Right lobe of liver (tissue), 4 donors: Measurements from ENCODE around the gene ZNF678.

Experiments used
- CTCF ChIP-seq, 4 donors: fragments of 200-600 bp in 3 of 4; fragments of 450-650 bp in 1 of 4; IDR thresholded peaks; one replicate each; pipeline versions ENCODE4 v1.5.1 to v1.8.0; 2016 to 2022; ENCODE audit warnings: antibody characterized with exemption in 4 of 4, mild to moderate bottlenecking in 2 of 4
- POLR2A ChIP-seq: fragments of 450-650 bp; IDR thresholded peaks from one replicate; pipeline ENCODE4 v1.6.1; 2017; ENCODE audit warnings: antibody characterized with exemption, mild to moderate bottlenecking
- donor health status: DM: no; HTN: no; CAD: no.
- donor health status: DM: no; HTN: no; CAD: no.
- donor health status: DM: no; HTN: yes; CAD: no.

GRCh38 chr1:227587968-227588367 is 24.6 kb downstream of the ZNF678 start:
- no peak for TF ChIP-seq CTCF (IDR thresholded peaks at IDR 0.05)
- TF ChIP-seq POLR2A, result no peak
